ENCODE data around the gene LDB1. TPM values are rescaled to one million over a fixed set of nuclear protein-coding genes. Genes with fewer than 3 reads are reported as not detected.

LDB1 gene
- total and polyA plus RNA-seq, 10 of the 15 experiments (the other 5 are each of a cell fraction or from before 2014, with no cell fraction given): 1.7 to 71.5 (median 36.9) TPM

DNA sequence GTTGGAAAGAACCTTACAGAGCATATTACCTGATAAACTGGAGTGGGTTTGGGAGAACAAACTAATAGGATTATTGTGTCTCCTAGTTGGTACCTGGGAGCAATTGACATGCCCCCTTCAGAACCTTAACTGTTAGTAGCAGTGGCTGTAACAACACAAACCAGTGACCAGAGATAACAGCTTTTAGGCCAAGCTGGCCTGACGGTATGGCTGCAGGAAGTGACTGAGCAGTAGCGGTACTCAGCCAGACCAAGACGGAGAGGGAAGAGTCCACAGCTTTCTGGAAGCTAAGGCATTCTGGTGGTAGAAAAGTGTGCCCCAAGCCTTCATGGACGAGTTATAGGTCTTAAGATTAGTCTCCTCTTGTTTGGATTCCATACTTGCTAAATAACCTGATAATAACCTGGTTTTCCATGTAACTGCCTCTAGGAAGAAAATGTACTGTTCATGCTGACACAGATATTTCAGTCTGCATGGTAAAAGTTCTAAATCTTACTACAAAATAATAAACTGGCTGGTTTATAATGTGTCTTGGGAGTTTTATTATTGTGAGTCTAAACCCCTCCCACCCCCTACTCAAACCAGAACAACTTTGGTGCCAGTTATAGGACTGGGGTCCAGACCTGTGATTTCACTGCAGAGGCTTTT is 43.3 kb upstream of the LDB1 start (continued):
- TF ChIP-seq, protein P1, sequence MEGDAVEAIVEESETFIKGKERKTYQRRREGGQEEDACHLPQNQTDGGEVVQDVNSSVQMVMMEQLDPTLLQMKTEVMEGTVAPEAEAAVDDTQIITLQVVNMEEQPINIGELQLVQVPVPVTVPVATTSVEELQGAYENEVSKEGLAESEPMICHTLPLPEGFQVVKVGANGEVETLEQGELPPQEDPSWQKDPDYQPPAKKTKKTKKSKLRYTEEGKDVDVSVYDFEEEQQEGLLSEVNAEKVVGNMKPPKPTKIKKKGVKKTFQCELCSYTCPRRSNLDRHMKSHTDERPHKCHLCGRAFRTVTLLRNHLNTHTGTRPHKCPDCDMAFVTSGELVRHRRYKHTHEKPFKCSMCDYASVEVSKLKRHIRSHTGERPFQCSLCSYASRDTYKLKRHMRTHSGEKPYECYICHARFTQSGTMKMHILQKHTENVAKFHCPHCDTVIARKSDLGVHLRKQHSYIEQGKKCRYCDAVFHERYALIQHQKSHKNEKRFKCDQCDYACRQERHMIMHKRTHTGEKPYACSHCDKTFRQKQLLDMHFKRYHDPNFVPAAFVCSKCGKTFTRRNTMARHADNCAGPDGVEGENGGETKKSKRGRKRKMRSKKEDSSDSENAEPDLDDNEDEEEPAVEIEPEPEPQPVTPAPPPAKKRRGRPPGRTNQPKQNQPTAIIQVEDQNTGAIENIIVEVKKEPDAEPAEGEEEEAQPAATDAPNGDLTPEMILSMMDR (IDR thresholded peaks at IDR 0.05 in 2 of 3, conservative IDR thresholded peaks at IDR 0.05 in 1 of 3; ENCODE audit: control insufficient read depth in 2 of 3, extremely low read depth in 1 of 3, insufficient read depth in 1 of 3, low read depth in 3 of 3, low read length in 3 of 3): no peak
- TF ChIP-seq ZNF622 (IDR thresholded peaks at IDR 0.05): no peak

DNA sequence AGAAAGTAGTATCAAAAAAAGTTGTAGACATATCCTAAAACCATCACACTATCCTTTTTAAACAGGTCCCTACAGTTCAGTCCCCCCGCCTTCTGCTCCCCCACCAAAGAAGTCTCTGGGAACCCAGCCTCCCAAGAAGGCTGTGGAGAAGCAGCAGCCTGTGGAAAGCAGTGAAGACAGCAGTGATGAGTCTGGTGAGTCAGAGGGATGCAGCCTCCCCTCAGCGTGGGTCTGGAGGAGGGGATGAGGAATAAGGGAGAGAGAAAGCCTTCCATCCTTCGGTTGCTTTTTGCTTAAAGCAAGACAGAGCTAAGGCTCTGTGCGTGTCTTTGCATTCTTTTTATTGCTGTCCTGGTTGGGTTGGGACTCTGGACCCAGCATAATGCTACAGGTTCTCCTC is 39.7 kb upstream of the LDB1 start:
- no peaks in the 10 kb centered on the region for H3K4me1 ChIP-seq (ENCODE audit: control insufficient read depth, insufficient read depth, low read length)
- in situ Hi-C loops (cut with MboI) (no loop called here), intact Hi-C loops (cut with micrococcal nuclease; ENCODE audit: unreplicated experiment) (no loop called here)
- ChIA-PET RAD21 (ENCODE audit: unreplicated experiment) (interaction anchor here (0.5 kb wide), 1 partner anchor 195 kb away, joined by 3 read pairs; no protein-coding TSS in a partner anchor), POLR2A (interaction anchor here (0.7 to 1.3 kb wide), 2 partner anchors 8 to 209 kb away, joined by 3 to 4 read pairs; no protein-coding TSS in a partner anchor), CTCF (interaction anchor here (1.2 to 4.5 kb wide), 4 partner anchors 11 to 196 kb away, joined by 3 to 38 read pairs (median 4); no protein-coding TSS in a partner anchor), SMC1A (ENCODE audit: uncharacterized antibody, unreplicated experiment) (interaction anchor here (0.8 to 0.9 kb wide), 2 partner anchors 27 to 52 kb away, joined by 3 read pairs; partner anchors contain the start of gene PPRC1)
- H3K27me3 ChIP-seq (replicated peaks in 1 of 2; ENCODE audit: control insufficient read depth in 2 of 2, insufficient read depth in 2 of 2, low read length in 1 of 2): no peaks in the 10 kb centered on the region
- H3K4me3 ChIP-seq: no peak overlapping the region
- H3K4me2 ChIP-seq (ENCODE audit: control insufficient read depth, insufficient read depth): no peak overlapping the region
- 84% methylated on average over 4 of the region's 4 CpGs for WGBS (ENCODE audit: insufficient coverage, insufficient replicate concordance, low lambda C conversion rate, missing lambda C conversion rate)
- no peak for ATAC-seq
- peaks cover 28% of the 10 kb centered on the region for H3K79me2 ChIP-seq (ENCODE audit: control insufficient read depth, insufficient read depth, low read length)
- DNase-seq (ENCODE audit: low read depth, low spot score): no peak
- no peak overlapping the region for H3K27ac ChIP-seq (ENCODE audit: control insufficient read depth, insufficient read depth)
- H3K36me3 ChIP-seq (ENCODE audit: control insufficient read depth in 2 of 2, insufficient read depth in 2 of 2, low read length in 1 of 2): peaks cover 38 to 64% of the 10 kb centered on the region in 2 experiments
- no peak overlapping the region for H2AFZ ChIP-seq (ENCODE audit: control insufficient read depth, low read depth, low read length)
- no TSS peak for BruUV-seq (replicated peaks)
- H4K20me1 ChIP-seq (ENCODE audit: control insufficient read depth, insufficient read depth): no peaks in the 10 kb centered on the region; the same call in none of the 2 replicates
- FAIRE-seq: no peak
- no peak overlapping the region for H3K9ac ChIP-seq (ENCODE audit: control insufficient read depth, insufficient read depth, low read length)
- no peaks in the 10 kb centered on the region for H3K9me3 ChIP-seq (replicated peaks; ENCODE audit: control insufficient read depth, insufficient read depth, low read length)
- no peak for TF ChIP-seq BCL11A (IDR thresholded peaks at IDR 0.05; ENCODE audit: low read depth, low read length)
- TF ChIP-seq, protein P2, sequence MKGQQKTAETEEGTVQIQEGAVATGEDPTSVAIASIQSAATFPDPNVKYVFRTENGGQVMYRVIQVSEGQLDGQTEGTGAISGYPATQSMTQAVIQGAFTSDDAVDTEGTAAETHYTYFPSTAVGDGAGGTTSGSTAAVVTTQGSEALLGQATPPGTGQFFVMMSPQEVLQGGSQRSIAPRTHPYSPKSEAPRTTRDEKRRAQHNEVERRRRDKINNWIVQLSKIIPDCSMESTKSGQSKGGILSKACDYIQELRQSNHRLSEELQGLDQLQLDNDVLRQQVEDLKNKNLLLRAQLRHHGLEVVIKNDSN (IDR thresholded peaks at IDR 0.05; ENCODE audit: borderline replicate concordance, extremely low read length, insufficient read depth, low read depth, low read length): no peak
- no peak for TF ChIP-seq TCF12 (IDR thresholded peaks at IDR 0.05; ENCODE audit: low read depth, low read length)
- TF ChIP-seq SUZ12 (IDR thresholded peaks at IDR 0.05; ENCODE audit: unreplicated experiment): no peak
- TF ChIP-seq YY1 (IDR thresholded peaks at IDR 0.05; ENCODE audit: low read depth, low read length): no peak
- no peak for TF ChIP-seq PAX5 (IDR thresholded peaks at IDR 0.05; ENCODE audit: borderline replicate concordance, low read depth, low read length)
- TF ChIP-seq KLF5 (IDR thresholded peaks at IDR 0.05; ENCODE audit: partially characterized antibody): no peak
- TF ChIP-seq, protein P3, sequence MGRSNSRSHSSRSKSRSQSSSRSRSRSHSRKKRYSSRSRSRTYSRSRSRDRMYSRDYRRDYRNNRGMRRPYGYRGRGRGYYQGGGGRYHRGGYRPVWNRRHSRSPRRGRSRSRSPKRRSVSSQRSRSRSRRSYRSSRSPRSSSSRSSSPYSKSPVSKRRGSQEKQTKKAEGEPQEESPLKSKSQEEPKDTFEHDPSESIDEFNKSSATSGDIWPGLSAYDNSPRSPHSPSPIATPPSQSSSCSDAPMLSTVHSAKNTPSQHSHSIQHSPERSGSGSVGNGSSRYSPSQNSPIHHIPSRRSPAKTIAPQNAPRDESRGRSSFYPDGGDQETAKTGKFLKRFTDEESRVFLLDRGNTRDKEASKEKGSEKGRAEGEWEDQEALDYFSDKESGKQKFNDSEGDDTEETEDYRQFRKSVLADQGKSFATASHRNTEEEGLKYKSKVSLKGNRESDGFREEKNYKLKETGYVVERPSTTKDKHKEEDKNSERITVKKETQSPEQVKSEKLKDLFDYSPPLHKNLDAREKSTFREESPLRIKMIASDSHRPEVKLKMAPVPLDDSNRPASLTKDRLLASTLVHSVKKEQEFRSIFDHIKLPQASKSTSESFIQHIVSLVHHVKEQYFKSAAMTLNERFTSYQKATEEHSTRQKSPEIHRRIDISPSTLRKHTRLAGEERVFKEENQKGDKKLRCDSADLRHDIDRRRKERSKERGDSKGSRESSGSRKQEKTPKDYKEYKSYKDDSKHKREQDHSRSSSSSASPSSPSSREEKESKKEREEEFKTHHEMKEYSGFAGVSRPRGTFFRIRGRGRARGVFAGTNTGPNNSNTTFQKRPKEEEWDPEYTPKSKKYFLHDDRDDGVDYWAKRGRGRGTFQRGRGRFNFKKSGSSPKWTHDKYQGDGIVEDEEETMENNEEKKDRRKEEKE (IDR thresholded peaks at IDR 0.05): no peak
- TF ChIP-seq ZNF217 (IDR thresholded peaks at IDR 0.05): no peak
- no peak for TF ChIP-seq CHD4 (IDR thresholded peaks at IDR 0.05)

Data from GM12878 (cell line).